Measurements from ENCODE around the gene OR10K2. TPM values are rescaled to one million over a fixed set of nuclear protein-coding genes. Genes with fewer than 3 reads are reported as not detected.
"Not testable (repeated sequence)": the region's sequence is repeated elsewhere in the genome, so short reads cannot be mapped to it uniquely, and the experiment has no call there.

Gene OR10K2
- total RNA-seq, 2 experiments from 2014 or later, result not detected

- CTCF ChIA-PET, result no interaction called here
- H3K4me3 Mint-ChIP-seq, result no peak overlapping the region
- POLR2A ChIA-PET, result no interaction called here
These were observed 18.9 kb downstream of the OR10K2 start for GRCh38 chr1:158407092-158407491.

DNA sequence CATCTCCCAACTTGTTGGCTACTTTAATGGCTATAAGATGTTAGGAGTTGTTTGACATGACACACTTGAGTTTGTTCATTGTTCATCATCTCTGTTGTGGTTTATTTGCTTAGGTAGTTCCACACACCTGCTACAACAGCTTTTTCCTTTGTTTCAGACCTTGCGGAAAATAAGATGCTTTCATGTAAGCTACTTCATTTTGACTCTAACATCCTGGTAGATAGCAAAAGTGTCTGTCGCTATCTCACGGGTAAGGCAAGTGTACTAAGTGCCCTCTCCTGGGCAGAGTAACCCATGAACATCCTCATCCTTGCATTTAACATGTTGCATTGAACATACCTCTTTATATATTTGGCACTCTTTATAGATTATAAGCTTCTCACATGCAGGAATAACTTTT, 25.2 kb downstream of the OR10K2 start:
- Mint-ChIP-seq H3K9me3 (no peaks in the 10 kb centered on the region), H3K4me3 (no peak overlapping the region), H3K27ac (no peak overlapping the region)

More at GRCh38 chr1:158407092-158407491, 18.9 kb downstream of the OR10K2 start:
- Mint-ChIP-seq H3K36me3 (no peaks in the 10 kb centered on the region), H3K4me1 (ENCODE audit: low read depth) (no peaks in the 10 kb centered on the region), H3K9me3 (no peaks in the 10 kb centered on the region), H3K27ac (no peak overlapping the region), H3K27me3 (peaks cover 20% of the 10 kb centered on the region)
- no peak for DNase-seq
- intact Hi-C loops (cut with micrococcal nuclease), result no loop called here

GRCh38 chr1:158398818-158399514, 27.1 kb downstream of the OR10K2 start, which contains the start of gene OR10T2:
OR10T2 (minus strand) TSS chr1:158399466; CDS start chr1:158399466, 0 bp downstream.
- Mint-ChIP-seq H3K4me3 (no peak within 1 kb of the TSS), H3K9me3 (no peaks in the 10 kb centered on the region), H3K27me3 (peaks cover 22% of the 10 kb centered on the region), H3K27ac (no peak within 1 kb of the TSS), H3K36me3 (no peaks in the 10 kb centered on the region), H3K4me1 (ENCODE audit: low read depth) (peaks cover 2% of the 10 kb centered on the region)
- no peak for DNase-seq
- ChIA-PET CTCF (no interaction called here), POLR2A (no interaction called here)
- intact Hi-C loops (cut with micrococcal nuclease), result no loop called here

More for the DNA sequence above, 25.2 kb downstream of the OR10K2 start:
- intact Hi-C loops (cut with micrococcal nuclease), result no loop called here
- H3K36me3 Mint-ChIP-seq, result no peaks in the 10 kb centered on the region
- POLR2A ChIA-PET, result no interaction called here
- H3K27me3 Mint-ChIP-seq, result peaks cover 21% of the 10 kb centered on the region
- CTCF ChIA-PET, result interaction anchor here (0.6 kb wide), 1 partner anchor 597 kb away, joined by 3 read pairs; no protein-coding TSS in a partner anchor
- peaks cover 2% of the 10 kb centered on the region for H3K4me1 Mint-ChIP-seq (ENCODE audit: low read depth)
- DNase-seq, result no peak

- intact Hi-C loops (cut with micrococcal nuclease), result no loop called here
- no peak for DNase-seq
- POLR2A ChIA-PET, result no interaction called here
- CTCF ChIA-PET, result no interaction called here
- H3K27ac Mint-ChIP-seq, result no peak overlapping the region
- no peaks in the 10 kb centered on the region for H3K36me3 Mint-ChIP-seq
- peaks cover 2% of the 10 kb centered on the region for H3K4me1 Mint-ChIP-seq (ENCODE audit: low read depth)
- peaks cover 16% of the 10 kb centered on the region for H3K27me3 Mint-ChIP-seq
- H3K4me3 Mint-ChIP-seq, result no peak overlapping the region
- H3K9me3 Mint-ChIP-seq, result no peaks in the 10 kb centered on the region
These were observed 29.4 kb downstream of the OR10K2 start for GRCh38 chr1:158396646-158397045.

DNA sequence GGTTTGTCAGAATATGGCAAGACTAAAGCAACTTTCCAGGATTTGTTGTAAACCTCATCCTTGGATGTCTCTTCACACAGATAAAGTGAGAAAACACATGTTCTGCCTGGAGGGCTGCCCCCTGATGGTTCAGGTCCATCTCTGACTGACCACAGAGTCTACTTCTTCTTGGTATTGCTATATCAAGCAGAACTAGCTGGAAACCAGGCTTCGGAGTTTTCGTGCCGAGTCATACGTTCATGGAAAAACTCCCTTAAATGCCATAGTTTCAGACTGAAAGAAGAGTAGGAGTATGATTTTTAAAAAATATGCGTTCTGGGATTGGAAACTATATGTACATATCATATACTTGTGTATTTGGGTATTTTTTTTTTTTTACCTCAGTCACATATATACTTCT, 32.6 kb downstream of the OR10K2 start:
- peaks cover 8% of the 10 kb centered on the region for H3K27me3 Mint-ChIP-seq

DNA sequence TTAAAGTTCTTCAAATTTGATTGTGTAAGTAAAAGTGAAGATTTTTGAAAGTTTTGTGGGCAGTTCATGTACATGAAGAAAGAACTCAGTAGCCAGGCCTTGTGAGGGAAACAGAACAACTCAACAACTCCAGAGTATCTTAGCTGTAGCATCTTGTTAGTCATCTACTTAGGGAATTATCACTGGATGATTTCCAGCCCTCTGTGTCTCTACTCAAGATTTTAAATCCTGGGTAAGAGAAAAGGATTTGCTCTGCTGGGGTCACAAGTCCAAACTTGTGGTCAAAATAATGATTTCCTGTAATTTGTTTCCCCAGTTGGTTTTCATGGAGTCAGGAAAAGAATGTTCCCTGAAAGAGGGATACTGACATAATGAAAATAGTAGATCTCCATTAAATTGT, 34.9 kb downstream of the OR10K2 start:
- Mint-ChIP-seq H3K36me3 (no peaks in the 10 kb centered on the region), H3K4me1 (ENCODE audit: low read depth) (no peaks in the 10 kb centered on the region), H3K9me3 (peaks cover 2% of the 10 kb centered on the region), H3K27ac (no peak overlapping the region), H3K4me3 (no peak overlapping the region), H3K27me3 (peaks cover 10% of the 10 kb centered on the region)
- no peak for DNase-seq
- ChIA-PET CTCF (no interaction called here), POLR2A (no interaction called here)
- intact Hi-C loops (cut with micrococcal nuclease), result no loop called here

More for the DNA sequence above, 32.6 kb downstream of the OR10K2 start:
- Mint-ChIP-seq H3K27ac (no peak overlapping the region), H3K4me3 (no peak overlapping the region), H3K36me3 (no peaks in the 10 kb centered on the region), H3K9me3 (no peaks in the 10 kb centered on the region), H3K4me1 (ENCODE audit: low read depth) (no peaks in the 10 kb centered on the region)
- CTCF ChIA-PET, result no interaction called here
- POLR2A ChIA-PET, result no interaction called here
- intact Hi-C loops (cut with micrococcal nuclease), result no loop called here
- DNase-seq, result no peak

DNA sequence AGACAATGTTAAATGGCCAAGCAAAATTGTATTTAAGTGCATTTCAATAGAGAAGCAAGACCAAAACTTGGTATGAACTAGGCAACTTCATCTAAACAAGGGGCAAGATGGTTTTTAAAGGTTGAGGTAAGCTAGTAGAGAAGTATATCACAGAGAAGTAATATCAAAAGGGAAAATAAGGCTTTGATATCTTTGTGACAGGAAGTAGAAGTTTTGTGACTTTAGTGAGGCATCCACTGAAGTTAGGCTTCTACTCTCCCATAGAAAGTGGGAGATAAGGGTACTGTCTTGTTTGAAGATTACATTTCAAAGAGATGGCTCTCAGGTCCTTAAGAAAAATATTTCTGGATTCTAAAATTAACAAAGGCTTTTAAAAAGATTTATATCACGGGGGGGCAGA, 35.7 kb downstream of the OR10K2 start:
- POLR2A ChIA-PET, result no interaction called here
- Mint-ChIP-seq H3K9me3 (peaks cover 2% of the 10 kb centered on the region), H3K4me1 (ENCODE audit: low read depth) (no peaks in the 10 kb centered on the region), H3K4me3 (no peak overlapping the region), H3K36me3 (no peaks in the 10 kb centered on the region), H3K27me3 (peaks cover 10% of the 10 kb centered on the region), H3K27ac (no peak overlapping the region)
- CTCF ChIA-PET, result no interaction called here
- DNase-seq, result no peak
- intact Hi-C loops (cut with micrococcal nuclease), result no loop called here

DNA sequence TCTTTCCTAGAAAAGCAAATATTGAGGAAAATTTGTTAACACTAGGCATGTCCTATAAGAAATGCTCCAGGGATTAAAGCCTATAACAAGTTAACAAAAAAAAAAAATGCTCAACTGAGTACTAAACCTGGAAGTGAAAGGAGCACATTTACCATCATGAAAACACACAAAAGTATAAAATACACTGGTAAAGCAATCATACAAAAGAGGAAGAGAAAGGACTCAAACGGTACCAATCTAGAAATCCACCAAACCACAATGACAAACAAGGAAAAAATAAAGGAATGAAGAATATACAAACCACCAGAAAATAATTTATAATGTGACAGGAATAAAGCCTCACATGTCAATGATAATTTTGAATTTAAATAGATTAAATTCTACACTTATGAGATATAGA, 51.2 kb downstream of the OR10K2 start:
- Mint-ChIP-seq H3K4me1 (ENCODE audit: low read depth) (no peaks in the 10 kb centered on the region), H3K27me3 (peaks cover 25% of the 10 kb centered on the region), H3K9me3 (peaks cover 22% of the 10 kb centered on the region), H3K27ac (no peak overlapping the region), H3K36me3 (no peaks in the 10 kb centered on the region), H3K4me3 (no peak overlapping the region)
- intact Hi-C loops (cut with micrococcal nuclease), result no loop called here
- DNase-seq, result no peak
- CTCF ChIA-PET, result no interaction called here
- POLR2A ChIA-PET, result no interaction called here

GRCh38 chr1:158374101-158374500, 51.9 kb downstream of the OR10K2 start:
- H3K4me3 Mint-ChIP-seq; H3K4me1 Mint-ChIP-seq (ENCODE audit: low read depth); CTCF ChIA-PET; H3K36me3 Mint-ChIP-seq; DNase-seq; intact Hi-C loops (cut with micrococcal nuclease); POLR2A ChIA-PET; H3K27ac Mint-ChIP-seq: not testable (repeated sequence)
- Mint-ChIP-seq H3K27me3 (peaks cover 25% of the 10 kb centered on the region), H3K9me3 (peaks cover 22% of the 10 kb centered on the region)

DNA sequence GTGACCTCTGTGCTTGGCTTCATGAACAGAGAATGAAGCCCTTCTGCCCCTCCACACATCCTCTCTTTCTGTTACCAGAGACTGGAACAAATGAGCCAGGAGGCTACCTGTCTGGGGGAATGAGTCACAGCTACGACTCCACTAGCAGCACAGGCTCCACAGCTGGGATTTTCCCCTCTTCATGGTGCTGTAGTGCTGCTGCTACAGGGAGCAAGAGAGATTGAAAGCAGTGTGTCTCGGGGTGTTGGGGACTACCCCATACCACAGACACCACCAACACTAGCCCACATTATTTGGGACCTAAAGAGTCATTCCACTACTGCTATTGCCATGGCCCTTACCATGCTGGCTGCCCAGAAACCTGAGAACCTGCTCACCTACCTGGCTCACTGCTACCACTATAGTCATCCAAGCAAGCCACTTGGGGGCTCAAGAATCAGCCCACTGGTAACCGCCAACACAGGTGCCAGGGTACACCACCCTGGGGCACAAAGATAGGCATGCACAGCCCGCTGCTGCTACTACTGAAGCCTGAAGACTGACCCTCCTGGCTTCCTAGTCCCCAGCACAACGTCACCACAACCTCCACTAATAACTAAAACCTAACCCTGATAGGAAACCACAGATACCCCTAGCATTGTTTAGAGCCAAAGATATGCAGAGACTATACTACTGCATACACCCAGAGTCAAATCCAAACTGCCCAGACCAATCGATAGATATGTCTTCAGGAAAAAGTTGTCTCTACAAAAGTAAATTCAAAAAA, 54.7 kb downstream of the OR10K2 start:
- intact Hi-C loops (cut with micrococcal nuclease), result no loop called here
- Mint-ChIP-seq H3K9me3 (peaks cover 22% of the 10 kb centered on the region), H3K27ac (no peak overlapping the region)

More for the DNA sequence above, 54.7 kb downstream of the OR10K2 start:
- Mint-ChIP-seq H3K27me3 (peaks cover 14% of the 10 kb centered on the region), H3K4me3 (no peak overlapping the region), H3K4me1 (ENCODE audit: low read depth) (no peaks in the 10 kb centered on the region), H3K36me3 (no peaks in the 10 kb centered on the region)
- POLR2A ChIA-PET, result no interaction called here
- CTCF ChIA-PET, result no interaction called here
- peak; percentile 50 for DNase-seq

Data from activated CD4-positive, alpha-beta memory T cell treated with anti-CD3 and anti-CD28 coated beads for 36 hours (primary cell).